ENCODE measurements around the gene ZC3H7B. TPM values are rescaled to one million over a fixed set of nuclear protein-coding genes. Genes with fewer than 3 reads are reported as not detected.

Gene ZC3H7B
- total and polyA plus RNA-seq, 3 experiments from 2014 or later = 1.5 to 59.9 (median 58.9) TPM

Other genes with a start within 250 kb of the ZC3H7B start
- gene EP300, start 208.9 kb upstream of the ZC3H7B start, total RNA-seq = 10 to 100 TPM; 52.0 to 56.7 TPM
- 24.4 TPM for gene EP300, start 208.9 kb upstream of the ZC3H7B start, polyA plus RNA-seq
- 10 to 100 TPM; 54.4 to 55.9 TPM for gene L3MBTL2, start 96.2 kb upstream of the ZC3H7B start, total RNA-seq
- gene L3MBTL2, start 96.2 kb upstream of the ZC3H7B start, polyA plus RNA-seq = 34.2 TPM
- under 1 TPM; 0.16 to 0.20 TPM for gene CHADL, start 60.6 kb upstream of the ZC3H7B start, total RNA-seq
- 0.70 TPM for gene CHADL, start 60.6 kb upstream of the ZC3H7B start, polyA plus RNA-seq
- 100 to 1,000 TPM; 170 to 182 TPM for gene RANGAP1, start 15.3 kb upstream of the ZC3H7B start, total RNA-seq
- gene RANGAP1, start 15.3 kb upstream of the ZC3H7B start, polyA plus RNA-seq = 26.9 TPM
- gene TEF, start 80.4 kb downstream of the ZC3H7B start, total RNA-seq = 1 to 10 TPM; 1.8 to 3.5 TPM
- 5.3 TPM for gene TEF, start 80.4 kb downstream of the ZC3H7B start, polyA plus RNA-seq
- 10 to 100 TPM; 56.4 to 59.8 TPM for gene TOB2, start 145.3 kb downstream of the ZC3H7B start, total RNA-seq
- gene TOB2, start 145.3 kb downstream of the ZC3H7B start, polyA plus RNA-seq = 24.8 TPM
- gene PHF5A, start 167.2 kb downstream of the ZC3H7B start, total RNA-seq = 100 to 1,000 TPM; 120 to 125 TPM
- gene PHF5A, start 167.2 kb downstream of the ZC3H7B start, polyA plus RNA-seq = 24.9 TPM
- 100 to 1,000 TPM; 112 to 114 TPM for gene ACO2, start 167.6 kb downstream of the ZC3H7B start, total RNA-seq
- 92.5 TPM for gene ACO2, start 167.6 kb downstream of the ZC3H7B start, polyA plus RNA-seq
- 10 to 100 TPM; 69.9 to 78.7 TPM for gene POLR3H, start 242.9 kb downstream of the ZC3H7B start, total RNA-seq
- gene POLR3H, start 242.9 kb downstream of the ZC3H7B start, polyA plus RNA-seq = 22.6 TPM